ENCODE measurements around the gene ALDH1B1. TPM values are rescaled to one million over a fixed set of nuclear protein-coding genes. Genes with fewer than 3 reads are reported as not detected.

Gene ALDH1B1
- total and polyA plus RNA-seq, 7 donors = 24.9 to 120 (median 46.9) TPM

DNA sequence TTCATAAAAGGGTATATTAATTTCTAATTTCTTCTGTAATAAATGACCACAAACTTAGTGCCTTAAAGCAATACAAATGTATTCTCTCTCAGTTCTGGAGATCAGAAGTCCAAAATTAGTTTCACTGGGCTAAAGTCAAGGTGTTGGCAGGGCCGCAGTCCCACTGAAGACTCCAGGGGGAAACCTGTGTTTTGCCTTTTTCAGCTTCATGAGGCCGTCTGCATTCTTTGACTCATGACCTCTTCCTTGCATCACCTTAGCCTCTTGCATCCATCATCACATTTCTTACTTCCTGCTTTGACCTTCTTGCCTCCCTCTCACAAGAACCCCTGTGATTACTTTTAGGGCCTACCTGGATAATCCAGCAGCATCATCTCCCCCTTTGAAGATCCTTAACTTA, 42.0 kb upstream of the ALDH1B1 start:
- no peaks in the 10 kb centered on the region for H3K36me3 ChIP-seq (ENCODE audit: insufficient read depth in 1 of 2, low read depth in 1 of 2)
- H3K27me3 ChIP-seq (ENCODE audit: insufficient read depth in 3 of 3, low read length in 2 of 3) = peaks cover 0 to 3% (median 2%) of the 10 kb centered on the region in 3 donors
- no peak for DNase-seq
- TF ChIP-seq, protein P1, sequence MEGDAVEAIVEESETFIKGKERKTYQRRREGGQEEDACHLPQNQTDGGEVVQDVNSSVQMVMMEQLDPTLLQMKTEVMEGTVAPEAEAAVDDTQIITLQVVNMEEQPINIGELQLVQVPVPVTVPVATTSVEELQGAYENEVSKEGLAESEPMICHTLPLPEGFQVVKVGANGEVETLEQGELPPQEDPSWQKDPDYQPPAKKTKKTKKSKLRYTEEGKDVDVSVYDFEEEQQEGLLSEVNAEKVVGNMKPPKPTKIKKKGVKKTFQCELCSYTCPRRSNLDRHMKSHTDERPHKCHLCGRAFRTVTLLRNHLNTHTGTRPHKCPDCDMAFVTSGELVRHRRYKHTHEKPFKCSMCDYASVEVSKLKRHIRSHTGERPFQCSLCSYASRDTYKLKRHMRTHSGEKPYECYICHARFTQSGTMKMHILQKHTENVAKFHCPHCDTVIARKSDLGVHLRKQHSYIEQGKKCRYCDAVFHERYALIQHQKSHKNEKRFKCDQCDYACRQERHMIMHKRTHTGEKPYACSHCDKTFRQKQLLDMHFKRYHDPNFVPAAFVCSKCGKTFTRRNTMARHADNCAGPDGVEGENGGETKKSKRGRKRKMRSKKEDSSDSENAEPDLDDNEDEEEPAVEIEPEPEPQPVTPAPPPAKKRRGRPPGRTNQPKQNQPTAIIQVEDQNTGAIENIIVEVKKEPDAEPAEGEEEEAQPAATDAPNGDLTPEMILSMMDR (IDR thresholded peaks at IDR 0.05) = no peak
- intact Hi-C loops (cut with DNase I) = no loop called here
- no peaks in the 10 kb centered on the region for H3K4me1 ChIP-seq
- H3K27ac ChIP-seq = no peak overlapping the region
- no peaks in the 10 kb centered on the region for H3K9me3 ChIP-seq
- H3K4me3 ChIP-seq = no peak overlapping the region
- no peak for ATAC-seq
- 87 to 93% (median 91%) methylated on average over 2 of the region's 2 CpGs for WGBS, 3 donors

DNA sequence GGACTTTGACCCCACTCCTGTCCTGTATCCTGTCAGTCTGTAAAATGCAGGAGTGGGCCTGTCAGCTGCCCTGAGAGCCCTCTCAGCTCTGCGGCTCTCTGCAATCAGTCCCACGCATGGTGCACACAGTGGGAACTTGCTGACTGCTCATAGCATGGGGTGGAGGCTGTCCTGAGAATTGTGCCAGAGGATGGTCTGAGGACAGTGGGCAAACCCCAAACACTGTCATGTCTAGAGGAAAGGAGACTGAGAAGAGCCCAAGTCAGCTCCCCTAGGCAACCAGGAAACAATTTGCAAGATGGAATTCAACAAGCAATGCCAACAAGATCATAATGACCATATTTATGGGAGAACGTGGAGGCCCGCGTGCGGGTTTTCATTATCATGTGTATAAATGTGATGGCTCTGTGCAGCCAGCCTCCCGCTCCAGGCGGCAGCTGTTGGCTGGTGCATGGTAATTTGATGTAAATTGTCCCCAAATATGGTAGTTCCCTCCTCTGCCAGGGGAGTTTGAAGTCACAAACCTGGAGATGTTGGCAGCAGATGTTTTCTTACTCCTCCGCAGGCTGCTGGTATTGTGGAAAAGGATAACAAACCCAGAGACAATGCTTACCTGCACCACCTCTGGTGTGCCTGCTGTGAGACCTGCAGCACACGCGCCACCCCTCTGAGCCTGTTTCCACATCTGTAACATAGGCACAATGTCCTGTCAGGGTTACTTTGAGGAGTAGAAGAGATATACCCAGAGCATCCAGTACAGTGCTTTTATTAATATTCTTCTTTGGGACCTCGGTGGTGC, 39.8 kb upstream of the ALDH1B1 start:
- Histone ChIP-seq H3K27me3 (ENCODE audit: insufficient read depth in 3 of 3, low read length in 2 of 3) (peaks cover 0 to 2% (median 0%) of the 10 kb centered on the region in 3 donors), H3K9me3 (no peaks in the 10 kb centered on the region), H3K4me3 (no peak overlapping the region), H3K4me1 (no peaks in the 10 kb centered on the region), H3K36me3 (ENCODE audit: insufficient read depth in 1 of 2, low read depth in 1 of 2) (no peaks in the 10 kb centered on the region), H3K27ac (no peak overlapping the region)
- TF ChIP-seq, protein P1 (IDR thresholded peaks at IDR 0.05) = no peak
- intact Hi-C loops (cut with DNase I) = no loop called here
- ATAC-seq (no peak), DNase-seq (no peak)
- 74 to 80% (median 74%) methylated on average over 12 of the region's 12 CpGs for WGBS, 3 donors

DNA sequence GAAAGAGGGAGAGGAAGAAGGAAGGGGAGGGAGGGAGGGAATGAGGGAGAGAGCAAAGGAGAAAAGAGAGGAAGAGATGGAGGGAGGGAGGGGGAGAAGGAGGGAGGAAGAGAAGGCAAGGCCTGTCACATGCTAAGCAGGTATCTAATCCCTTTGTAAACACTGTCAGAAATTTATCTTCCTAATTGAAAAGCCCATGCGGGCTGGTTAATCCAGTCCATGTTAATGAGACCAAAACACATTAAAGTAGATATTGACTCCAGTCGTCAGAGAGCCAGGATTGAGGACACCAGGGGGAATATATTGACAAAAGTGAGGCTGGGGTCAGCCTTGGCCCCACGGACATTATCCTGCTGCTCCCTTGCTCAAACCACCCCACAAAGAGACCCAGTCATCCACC, 37.4 kb upstream of the ALDH1B1 start:
- ATAC-seq = no peak
- 75 to 91% (median 88%) methylated on average over 3 of the region's 3 CpGs for WGBS, 3 donors
- Histone ChIP-seq H3K27ac (no peak overlapping the region), H3K4me3 (no peak overlapping the region), H3K36me3 (ENCODE audit: insufficient read depth in 1 of 2, low read depth in 1 of 2) (no peaks in the 10 kb centered on the region), H3K9me3 (no peaks in the 10 kb centered on the region), H3K27me3 (ENCODE audit: insufficient read depth in 3 of 3, low read length in 2 of 3) (peaks cover 0 to 2% (median 0%) of the 10 kb centered on the region in 3 donors), H3K4me1 (no peaks in the 10 kb centered on the region)
- TF ChIP-seq, protein P1 (IDR thresholded peaks at IDR 0.05) = no peak
- intact Hi-C loops (cut with DNase I) = no loop called here
- no peak for DNase-seq

DNA sequence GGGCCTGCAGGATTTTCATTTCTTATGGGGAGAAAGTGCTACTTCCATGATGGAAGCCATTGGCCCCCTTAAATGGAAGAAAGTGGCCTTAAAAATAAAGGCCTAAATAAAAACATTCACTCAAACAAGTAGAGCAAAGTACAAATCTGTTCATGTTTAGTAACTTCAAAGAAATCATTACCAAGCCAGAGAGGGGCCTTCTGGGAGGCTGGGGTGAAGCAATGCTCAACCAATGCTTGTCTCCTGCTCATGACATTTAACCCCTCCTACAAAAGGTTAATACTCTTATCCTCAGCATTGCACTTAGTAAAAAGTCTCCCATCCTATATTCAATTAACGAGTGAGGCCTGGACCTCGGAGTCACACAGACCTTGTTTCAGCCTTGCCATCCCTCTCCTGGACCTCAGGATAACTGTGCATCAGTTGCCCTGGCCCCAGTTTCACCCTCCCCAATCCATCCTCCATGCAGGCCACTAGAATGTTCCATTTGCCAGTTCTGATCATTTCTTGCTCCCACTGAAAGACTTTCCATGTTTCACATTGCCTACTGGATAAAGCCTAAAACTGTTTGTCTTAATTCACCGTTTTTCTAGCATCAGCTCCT, 36.9 kb upstream of the ALDH1B1 start:
- no peak overlapping the region for H3K4me3 ChIP-seq
- 95 to 97% (median 96%) methylated on average over 3 of the region's 3 CpGs for WGBS, 3 donors
- H3K27ac ChIP-seq = no peak overlapping the region
- TF ChIP-seq, protein P1 (IDR thresholded peaks at IDR 0.05) = no peak
- no peaks in the 10 kb centered on the region for H3K9me3 ChIP-seq
- H3K4me1 ChIP-seq = no peaks in the 10 kb centered on the region
- DNase-seq = no peak
- H3K27me3 ChIP-seq (ENCODE audit: insufficient read depth in 3 of 3, low read length in 2 of 3) = peaks cover 0 to under 1% (median 0%) of the 10 kb centered on the region in 3 donors
- no peak for ATAC-seq
- no peaks in the 10 kb centered on the region for H3K36me3 ChIP-seq (ENCODE audit: insufficient read depth in 1 of 2, low read depth in 1 of 2)
- intact Hi-C loops (cut with DNase I) = no loop called here
